Brain microvascular endothelial cell (primary cell): ENCODE measurements around the gene TFDP1.

ENCODE experiments used
- DNase-seq: peaks from one replicate; pipeline ENCODE4 v3.0.0-alpha.2; 2020
- H3K27ac ChIP-seq: fragments of 250-450 bp; sonication (Bioruptor Pico); 2 replicates; pipeline ENCODE4 v1.5.1; 2020; ENCODE audit warnings: mild to moderate bottlenecking, moderate library complexity
- H3K27me3 ChIP-seq: fragments of 250-450 bp; sonication (Bioruptor Pico); replicated peaks from 2 replicates; pipeline ENCODE4 v1.5.1; 2020; ENCODE audit warnings: mild to moderate bottlenecking
- H3K36me3 ChIP-seq: fragments of 250-450 bp; sonication (Bioruptor Pico); replicated peaks from 2 replicates; pipeline ENCODE4 v1.5.1; 2020; ENCODE audit warnings: mild to moderate bottlenecking
- H3K4me3 ChIP-seq: 2 replicates; pipeline ENCODE4 v1.5.1; 2011; ENCODE audit warnings: low read depth, mild to moderate bottlenecking, control low read depth, low read length, moderate library complexity
- CTCF ChIP-seq: IDR thresholded peaks from 2 replicates; pipeline ENCODE4 v1.5.1; 2011; ENCODE audit warnings: low read depth, mild to moderate bottlenecking, moderate library complexity, low read length, control low read depth, inconsistent platforms; ENCODE audit errors: missing control alignments
- in situ Hi-C: cut with HindIII; loops from 2 replicates; pipeline ENCODE4 v1.10.0; 2017; ENCODE audit warnings: low sequenced_read_pairs, low pct_ligation_motif_present

TFDP1 gene

GRCh38 chr13:113630804-113631203 is 46.3 kb downstream of the TFDP1 start:
- no peak for TF ChIP-seq CTCF
- H3K36me3 ChIP-seq: peaks cover 49% of the 10 kb centered on the region
- H3K4me3 ChIP-seq: no peak overlapping the region
- in situ Hi-C loops: no loop called here
- H3K27ac ChIP-seq: no peak overlapping the region
- DNase-seq: no peak
- no peaks in the 10 kb centered on the region for H3K27me3 ChIP-seq

- no peak for DNase-seq
- no peak overlapping the region for H3K27ac ChIP-seq
- in situ Hi-C loops: no loop called here
- TF ChIP-seq CTCF: no peak
- no peaks in the 10 kb centered on the region for H3K27me3 ChIP-seq
- H3K36me3 ChIP-seq: peaks cover 56% of the 10 kb centered on the region
- H3K4me3 ChIP-seq: no peak overlapping the region
Observed at GRCh38 chr13:113631341-113632095, 47.0 kb downstream of the TFDP1 start.

- no peak overlapping the region for H3K27ac ChIP-seq
- H3K4me3 ChIP-seq: no peak overlapping the region
- TF ChIP-seq CTCF: no peak
- in situ Hi-C loops: no loop called here
- no peak for DNase-seq
- no peaks in the 10 kb centered on the region for H3K27me3 ChIP-seq
- peaks cover 67% of the 10 kb centered on the region for H3K36me3 ChIP-seq
Observed at GRCh38 chr13:113632706-113633484, 48.3 kb downstream of the TFDP1 start.

- no peak overlapping the region for H3K4me3 ChIP-seq
- no peak for DNase-seq
- in situ Hi-C loops: no loop called here
- no peak overlapping the region for H3K27ac ChIP-seq
- H3K27me3 ChIP-seq: no peaks in the 10 kb centered on the region
- no peak for TF ChIP-seq CTCF
- peaks cover 72% of the 10 kb centered on the region for H3K36me3 ChIP-seq
Observed at GRCh38 chr13:113633485-113633873, 48.9 kb downstream of the TFDP1 start.

GRCh38 chr13:113634279-113635047 is 49.9 kb downstream of the TFDP1 start:
- Histone ChIP-seq H3K4me3 (no peak overlapping the region), H3K36me3 (peaks cover 75% of the 10 kb centered on the region), H3K27ac (no peak overlapping the region), H3K27me3 (no peaks in the 10 kb centered on the region)
- no peak for TF ChIP-seq CTCF
- DNase-seq: no peak
- in situ Hi-C loops: no loop called here
